ENCODE data around the gene TEKT2. TPM values are rescaled to one million over a fixed set of nuclear protein-coding genes. Genes with fewer than 3 reads are reported as not detected.

The TEKT2 gene
- total RNA-seq, 2 donors from 2014 or later: 5.6 to 9.5 TPM

DNA sequence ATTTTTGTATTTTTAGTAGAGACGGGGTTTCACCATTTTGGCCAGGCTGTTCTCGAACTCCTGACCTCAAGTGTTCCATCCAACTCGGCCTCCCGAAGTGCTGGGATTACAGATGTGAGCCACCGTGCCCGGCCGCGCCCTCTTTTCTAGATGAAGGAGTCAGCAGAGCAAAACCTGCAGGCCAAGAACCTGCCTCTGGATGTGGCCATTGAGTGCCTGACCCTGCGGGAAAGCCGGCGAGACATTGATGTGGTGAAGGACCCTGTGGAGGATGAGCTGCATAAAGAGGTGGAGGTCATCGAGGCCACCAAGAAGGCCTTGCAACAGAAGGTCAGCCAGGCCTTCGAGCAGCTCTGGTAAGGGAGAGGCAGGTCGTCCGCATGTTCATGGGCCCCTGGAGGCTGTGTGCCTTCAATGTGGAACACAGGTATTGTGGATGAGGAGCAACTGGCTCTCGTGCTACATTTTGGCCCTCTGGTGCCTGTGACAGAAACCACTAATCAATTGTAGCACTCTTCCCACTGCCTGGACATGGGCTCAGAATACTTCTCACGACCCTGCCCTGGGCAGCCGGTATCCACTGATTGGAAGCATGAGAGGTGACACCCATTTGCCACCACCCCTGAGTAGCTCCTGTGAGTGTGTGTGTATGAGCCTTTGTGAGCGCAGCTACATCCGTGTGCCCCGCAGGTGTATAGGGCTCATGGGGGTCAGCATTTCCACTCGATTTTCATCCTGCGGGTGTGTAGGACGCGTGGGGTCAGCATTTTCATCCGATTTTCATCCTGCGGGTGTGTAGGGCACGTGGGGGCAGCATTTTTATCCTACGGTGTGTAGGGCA lies 2.0 kb downstream of the TEKT2 start:
- Histone ChIP-seq H3K4me3 (ENCODE audit: low read length) (no peak overlapping the region), H3K9ac (ENCODE audit: extremely low read depth, low read length, poor library complexity, severe bottlenecking) (no peak overlapping the region), H3K9me3 (ENCODE audit: control insufficient read depth, low read length) (no peaks in the 10 kb centered on the region), H3K27ac (ENCODE audit: low read depth, low read length) (no peak overlapping the region), H3K4me1 (ENCODE audit: control insufficient read depth, insufficient read depth, low read length) (no peaks in the 10 kb centered on the region), H3K36me3 (ENCODE audit: control insufficient read depth, insufficient read depth, low read length) (peaks cover 6% of the 10 kb centered on the region), H3K27me3 (ENCODE audit: control insufficient read depth, insufficient read depth, low read length, poor library complexity, severe bottlenecking) (no peaks in the 10 kb centered on the region)
- 93 to 95% methylated on average over 16 to 29 of the region's 29 CpGs for WGBS, 2 experiments (ENCODE audit: insufficient coverage in 1 of 2, insufficient read length in 1 of 2)
- no peak overlapping the region for H3K4me3 Mint-ChIP-seq
- no peak overlapping the region for H3K27ac Mint-ChIP-seq
- peaks cover 4% of the 10 kb centered on the region for H3K36me3 Mint-ChIP-seq (ENCODE audit: low read depth)
- peaks cover 16% of the 10 kb centered on the region for H3K27me3 Mint-ChIP-seq (ENCODE audit: insufficient read depth)
- no peak for DNase-seq
- H3K9me3 Mint-ChIP-seq: no peaks in the 10 kb centered on the region
- peaks cover 11% of the 10 kb centered on the region for H3K4me1 Mint-ChIP-seq
- TF ChIP-seq, protein P1, sequence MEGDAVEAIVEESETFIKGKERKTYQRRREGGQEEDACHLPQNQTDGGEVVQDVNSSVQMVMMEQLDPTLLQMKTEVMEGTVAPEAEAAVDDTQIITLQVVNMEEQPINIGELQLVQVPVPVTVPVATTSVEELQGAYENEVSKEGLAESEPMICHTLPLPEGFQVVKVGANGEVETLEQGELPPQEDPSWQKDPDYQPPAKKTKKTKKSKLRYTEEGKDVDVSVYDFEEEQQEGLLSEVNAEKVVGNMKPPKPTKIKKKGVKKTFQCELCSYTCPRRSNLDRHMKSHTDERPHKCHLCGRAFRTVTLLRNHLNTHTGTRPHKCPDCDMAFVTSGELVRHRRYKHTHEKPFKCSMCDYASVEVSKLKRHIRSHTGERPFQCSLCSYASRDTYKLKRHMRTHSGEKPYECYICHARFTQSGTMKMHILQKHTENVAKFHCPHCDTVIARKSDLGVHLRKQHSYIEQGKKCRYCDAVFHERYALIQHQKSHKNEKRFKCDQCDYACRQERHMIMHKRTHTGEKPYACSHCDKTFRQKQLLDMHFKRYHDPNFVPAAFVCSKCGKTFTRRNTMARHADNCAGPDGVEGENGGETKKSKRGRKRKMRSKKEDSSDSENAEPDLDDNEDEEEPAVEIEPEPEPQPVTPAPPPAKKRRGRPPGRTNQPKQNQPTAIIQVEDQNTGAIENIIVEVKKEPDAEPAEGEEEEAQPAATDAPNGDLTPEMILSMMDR (conservative IDR thresholded peaks at IDR 0.05): no peak

DNA sequence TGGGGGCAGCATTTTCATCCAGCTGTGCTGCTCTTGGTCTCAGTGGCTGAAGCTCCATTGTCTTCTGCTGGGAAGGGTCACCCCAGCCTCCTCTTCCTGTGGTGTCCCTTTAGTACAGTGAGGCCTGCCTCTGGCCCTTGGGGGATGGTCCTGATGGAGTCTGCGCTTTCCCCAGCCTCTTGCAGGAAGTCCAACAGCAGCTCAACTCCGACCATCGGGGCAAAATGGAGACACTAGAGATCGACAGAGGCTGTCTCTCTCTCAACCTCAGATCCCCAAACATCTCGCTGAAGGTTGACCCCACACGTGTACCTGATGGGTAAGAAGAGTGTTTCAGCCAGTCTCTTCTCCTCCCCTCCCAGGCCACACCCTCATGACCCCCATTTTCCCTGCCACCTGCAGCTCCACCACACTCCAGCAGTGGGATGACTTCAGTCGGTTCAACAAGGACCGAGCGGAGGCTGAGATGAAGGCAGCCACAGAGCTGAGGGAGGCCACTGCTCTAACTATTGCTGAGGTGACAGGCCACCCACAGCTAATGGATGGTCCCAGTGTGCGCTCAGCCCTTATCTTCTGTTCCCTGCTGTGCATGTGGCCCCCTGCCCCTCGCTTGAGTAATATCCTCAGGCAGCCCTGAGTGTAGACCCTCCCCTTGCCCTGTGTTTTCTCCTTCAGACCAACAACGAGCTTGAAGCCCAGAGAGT lies 2.8 kb downstream of the TEKT2 start:
- no peak for DNase-seq
- H3K4me1 ChIP-seq (ENCODE audit: control insufficient read depth, insufficient read depth, low read length): no peaks in the 10 kb centered on the region
- H3K27me3 Mint-ChIP-seq (ENCODE audit: insufficient read depth): peaks cover 13% of the 10 kb centered on the region
- H3K9me3 ChIP-seq (ENCODE audit: control insufficient read depth, low read length): no peaks in the 10 kb centered on the region
- H3K27ac Mint-ChIP-seq: no peak overlapping the region
- H3K27ac ChIP-seq (ENCODE audit: low read depth, low read length): no peak overlapping the region
- H3K27me3 ChIP-seq (ENCODE audit: control insufficient read depth, insufficient read depth, low read length, poor library complexity, severe bottlenecking): no peaks in the 10 kb centered on the region
- H3K4me3 ChIP-seq (ENCODE audit: low read length): no peak overlapping the region
- H3K9ac ChIP-seq (ENCODE audit: extremely low read depth, low read length, poor library complexity, severe bottlenecking): no peak overlapping the region
- TF ChIP-seq, protein P1 (conservative IDR thresholded peaks at IDR 0.05): no peak
- peaks cover 6% of the 10 kb centered on the region for H3K36me3 Mint-ChIP-seq (ENCODE audit: low read depth)
- H3K9me3 Mint-ChIP-seq: no peaks in the 10 kb centered on the region
- 85 to 96% methylated on average over 9 to 12 of the region's 12 CpGs for WGBS, 2 experiments (ENCODE audit: insufficient coverage in 1 of 2, insufficient read length in 1 of 2)
- H3K4me3 Mint-ChIP-seq: no peak overlapping the region
- H3K36me3 ChIP-seq (ENCODE audit: control insufficient read depth, insufficient read depth, low read length): peaks cover 14% of the 10 kb centered on the region
- peaks cover 11% of the 10 kb centered on the region for H3K4me1 Mint-ChIP-seq

DNA sequence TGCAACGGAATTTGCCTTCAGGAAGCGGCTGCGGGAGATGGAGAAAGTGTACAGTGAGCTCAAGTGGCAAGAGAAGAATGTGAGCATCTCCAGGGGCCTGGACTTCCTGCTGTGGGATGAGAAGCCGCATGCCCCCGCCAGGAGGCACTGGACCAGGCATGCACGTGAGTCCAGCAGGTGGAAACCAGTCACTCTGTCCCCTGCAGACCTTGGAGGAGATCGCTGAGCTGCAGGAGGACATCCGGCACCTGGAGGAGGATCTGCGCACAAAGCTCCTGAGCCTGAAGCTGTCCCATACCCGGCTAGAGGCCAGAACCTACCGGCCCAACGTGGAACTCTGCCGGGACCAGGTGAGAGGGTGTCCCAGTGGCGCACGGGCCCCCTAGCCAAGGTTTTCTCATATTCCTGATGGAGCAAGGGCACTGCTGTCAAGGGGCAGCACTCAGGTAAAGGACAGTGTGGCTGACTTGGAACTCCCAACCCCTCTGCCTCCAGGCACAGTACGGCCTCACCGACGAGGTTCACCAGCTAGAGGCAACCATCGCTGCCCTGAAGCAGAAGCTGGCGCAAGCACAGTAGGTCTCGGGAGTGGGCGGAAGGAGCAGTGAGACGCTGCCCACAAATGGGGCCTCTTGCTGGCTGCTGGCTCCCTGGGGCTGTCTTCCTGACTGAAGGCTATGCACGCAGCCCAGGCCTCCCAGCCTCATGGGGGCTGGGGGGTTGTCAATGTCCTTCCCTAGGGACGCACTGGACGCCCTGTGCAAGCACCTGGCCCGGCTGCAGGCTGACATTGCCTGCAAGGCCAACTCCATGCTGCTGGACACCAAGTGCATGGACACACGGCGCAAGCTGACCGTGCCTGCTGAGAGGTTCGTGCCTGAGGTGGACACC lies 3.6 kb downstream of the TEKT2 start:
- no peak overlapping the region for H3K4me3 Mint-ChIP-seq
- H3K9me3 ChIP-seq (ENCODE audit: control insufficient read depth, low read length): no peaks in the 10 kb centered on the region
- TF ChIP-seq, protein P1 (conservative IDR thresholded peaks at IDR 0.05): peak; percentile 27
- DNase-seq: peak; percentile 58
- H3K27me3 Mint-ChIP-seq (ENCODE audit: insufficient read depth): peaks cover 9% of the 10 kb centered on the region
- H3K36me3 Mint-ChIP-seq (ENCODE audit: low read depth): peaks cover 10% of the 10 kb centered on the region
- peaks cover 22% of the 10 kb centered on the region for H3K36me3 ChIP-seq (ENCODE audit: control insufficient read depth, insufficient read depth, low read length)
- WGBS, 2 experiments (ENCODE audit: insufficient coverage in 1 of 2, insufficient read length in 1 of 2): 91 to 93% methylated on average over 20 to 31 of the region's 31 CpGs
- no peak overlapping the region for H3K27ac ChIP-seq (ENCODE audit: low read depth, low read length)
- no peak overlapping the region for H3K27ac Mint-ChIP-seq
- no peaks in the 10 kb centered on the region for H3K27me3 ChIP-seq (ENCODE audit: control insufficient read depth, insufficient read depth, low read length, poor library complexity, severe bottlenecking)
- peaks cover 11% of the 10 kb centered on the region for H3K4me1 Mint-ChIP-seq
- H3K9me3 Mint-ChIP-seq: no peaks in the 10 kb centered on the region
- H3K4me1 ChIP-seq (ENCODE audit: control insufficient read depth, insufficient read depth, low read length): no peaks in the 10 kb centered on the region
- H3K4me3 ChIP-seq (ENCODE audit: low read length): no peak overlapping the region
- H3K9ac ChIP-seq (ENCODE audit: extremely low read depth, low read length, poor library complexity, severe bottlenecking): no peak overlapping the region

All from endodermal cell (in vitro differentiated cells).